Inflammatory macrophage (primary cell): ENCODE data around the gene ACER3.
"Not testable (repeated sequence)": the region's sequence is repeated elsewhere in the genome, so short reads cannot be mapped to it uniquely, and the experiment has no call there.

Experiments used
- DNase-seq, 2 donors: peaks; one replicate each; pipeline ENCODE4 v3.0.0-alpha.2; 2020 to 2022

The ACER3 gene

DNA sequence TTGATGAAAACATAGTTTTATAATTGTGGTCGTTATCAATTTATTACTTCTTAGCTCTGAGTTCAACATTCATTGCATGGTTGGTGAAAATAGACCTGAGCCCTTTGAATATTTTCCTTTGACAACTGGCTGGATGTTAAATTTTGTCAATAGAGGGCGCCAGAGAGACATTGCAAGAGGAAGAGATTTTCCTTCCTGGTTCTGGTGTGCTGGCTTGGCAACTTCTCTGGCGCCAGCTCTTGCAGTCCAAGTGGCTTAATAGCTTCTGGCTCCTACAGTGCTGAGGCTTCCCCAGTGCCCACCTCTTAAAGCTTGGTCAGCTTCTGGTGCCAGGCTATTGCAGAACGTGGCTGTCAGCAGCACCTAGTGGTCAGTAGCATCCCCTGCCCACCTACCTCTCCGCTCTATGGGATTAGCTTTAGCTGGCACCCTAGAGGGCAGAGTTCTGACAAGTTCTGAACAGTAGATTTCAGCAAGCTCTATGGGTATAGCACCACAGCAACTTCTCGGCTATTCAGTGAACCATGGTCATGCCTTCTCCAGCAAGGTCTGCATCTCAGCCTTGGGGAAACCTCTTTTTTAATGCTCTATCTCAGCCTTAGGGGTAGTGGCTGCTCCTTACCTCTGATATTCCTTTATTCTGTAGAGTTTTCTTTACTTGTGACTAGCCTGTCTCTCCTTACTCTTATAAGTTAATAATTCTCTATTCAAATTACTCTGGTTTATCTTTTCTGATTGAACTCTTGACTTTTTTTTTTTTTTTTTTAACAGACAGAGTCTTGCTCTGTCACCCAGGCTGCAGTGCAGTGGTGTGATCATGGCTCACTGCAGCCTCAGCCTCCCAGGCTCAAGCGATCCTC lies 59.4 kb downstream of the ACER3 start:
- DNase-seq: peak; percentile 86 to 89

- no peak for DNase-seq
These were observed 66.4 kb downstream of the ACER3 start for GRCh38 chr11:76927160-76927559.

DNA sequence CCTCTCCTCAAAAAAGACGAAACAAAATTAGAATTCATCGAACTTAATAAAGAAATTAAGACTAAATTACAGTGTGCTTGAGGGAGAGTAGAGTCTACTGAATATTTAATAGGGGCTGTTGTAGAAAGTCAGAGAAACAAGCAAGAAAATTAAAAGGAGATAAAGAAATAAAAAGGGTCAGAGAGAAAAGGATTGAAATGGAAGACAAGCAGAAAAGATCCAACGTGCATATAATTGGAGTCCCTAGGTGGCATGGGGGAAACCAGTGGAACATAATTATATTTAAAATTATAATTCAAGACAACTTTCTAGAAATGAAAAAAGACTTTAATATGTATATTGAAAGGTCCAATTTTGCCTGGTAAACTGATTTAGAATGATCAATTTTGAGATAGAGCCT lies 74.3 kb downstream of the ACER3 start:
- no peak for DNase-seq

- no peak for DNase-seq
These were observed 78.5 kb downstream of the ACER3 start for GRCh38 chr11:76939219-76939631.

GRCh38 chr11:76944225-76944624 lies 83.5 kb downstream of the ACER3 start:
- DNase-seq: no peak

DNA sequence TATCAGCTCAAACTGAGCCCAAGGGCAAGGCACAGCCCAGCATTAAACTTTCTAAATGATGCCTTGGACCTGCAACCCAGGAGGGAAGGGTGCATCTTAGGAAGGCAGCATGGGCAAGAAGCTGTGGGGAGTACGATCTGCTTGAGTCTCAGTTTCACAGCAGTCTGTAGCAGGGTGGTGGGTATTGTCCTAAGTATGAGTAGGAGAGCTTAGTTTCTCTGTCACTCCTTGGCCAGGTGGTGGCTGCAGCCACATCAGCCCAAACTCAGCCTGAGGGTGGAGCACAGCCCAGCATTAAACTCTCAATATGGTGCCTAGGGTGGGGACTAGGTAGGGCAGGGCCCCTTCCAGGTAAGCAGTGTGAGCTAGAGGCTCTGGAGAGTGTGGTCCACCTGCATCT lies 85.5 kb downstream of the ACER3 start:
- DNase-seq: no peak

GRCh38 chr11:76947190-76947589 lies 86.5 kb downstream of the ACER3 start:
- DNase-seq: no peak

- no peak for DNase-seq
These were observed 87.1 kb downstream of the ACER3 start for GRCh38 chr11:76947800-76948199.

DNA sequence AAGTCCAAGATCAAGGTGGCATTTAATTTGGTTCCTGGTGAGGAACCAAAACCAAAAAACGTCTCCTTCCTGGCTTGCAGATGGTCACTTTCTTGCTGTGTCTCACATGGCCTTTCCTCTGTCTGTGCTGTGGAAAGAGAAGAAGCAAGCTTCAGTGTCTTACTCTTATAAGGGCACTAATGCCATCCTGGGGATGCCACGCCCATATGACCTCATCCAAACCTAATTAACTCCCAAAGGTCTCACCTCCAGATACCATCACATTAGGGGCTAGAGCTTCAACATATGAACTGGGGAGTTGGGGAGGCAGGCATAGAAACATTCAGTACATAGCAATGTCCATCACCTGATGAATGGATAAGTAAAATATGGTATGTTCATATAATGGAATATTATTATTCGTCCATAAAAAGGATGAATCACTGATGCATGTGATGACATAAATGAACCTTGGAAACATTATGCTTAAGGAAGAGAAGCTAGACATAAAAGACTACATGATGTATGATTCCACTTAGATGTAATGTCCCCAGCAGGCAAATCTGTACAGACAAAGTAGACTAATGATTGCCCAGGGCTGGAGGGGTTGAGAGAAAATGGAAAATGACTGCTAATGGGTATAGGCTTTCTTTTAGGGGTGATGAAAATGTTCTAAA lies 94.9 kb downstream of the ACER3 start:
- no peak for DNase-seq

- DNase-seq: no peak
These were observed 102.1 kb downstream of the ACER3 start for GRCh38 chr11:76962583-76963416.

GRCh38 chr11:76963417-76964168 lies 102.9 kb downstream of the ACER3 start:
- DNase-seq: not testable (repeated sequence)

DNA sequence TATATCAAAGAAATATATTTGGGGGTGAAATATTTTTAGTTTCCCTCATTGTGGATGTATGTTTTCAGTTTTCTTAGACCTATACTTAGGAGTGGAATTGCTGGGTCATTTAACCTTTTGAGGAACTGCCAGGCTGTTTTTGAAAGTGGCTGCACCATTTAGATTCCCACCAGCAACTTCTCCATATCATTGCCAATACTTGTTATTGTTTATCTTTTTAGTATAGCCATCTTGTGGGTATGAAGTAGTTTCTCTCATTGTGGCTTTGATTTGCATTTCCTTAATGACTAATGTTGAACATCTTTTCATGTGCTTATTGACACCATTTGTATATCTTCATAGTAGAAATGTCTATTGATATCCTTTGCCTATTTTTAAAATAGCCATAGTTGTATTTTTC lies 111.3 kb downstream of the ACER3 start:
- DNase-seq: no peak

DNA sequence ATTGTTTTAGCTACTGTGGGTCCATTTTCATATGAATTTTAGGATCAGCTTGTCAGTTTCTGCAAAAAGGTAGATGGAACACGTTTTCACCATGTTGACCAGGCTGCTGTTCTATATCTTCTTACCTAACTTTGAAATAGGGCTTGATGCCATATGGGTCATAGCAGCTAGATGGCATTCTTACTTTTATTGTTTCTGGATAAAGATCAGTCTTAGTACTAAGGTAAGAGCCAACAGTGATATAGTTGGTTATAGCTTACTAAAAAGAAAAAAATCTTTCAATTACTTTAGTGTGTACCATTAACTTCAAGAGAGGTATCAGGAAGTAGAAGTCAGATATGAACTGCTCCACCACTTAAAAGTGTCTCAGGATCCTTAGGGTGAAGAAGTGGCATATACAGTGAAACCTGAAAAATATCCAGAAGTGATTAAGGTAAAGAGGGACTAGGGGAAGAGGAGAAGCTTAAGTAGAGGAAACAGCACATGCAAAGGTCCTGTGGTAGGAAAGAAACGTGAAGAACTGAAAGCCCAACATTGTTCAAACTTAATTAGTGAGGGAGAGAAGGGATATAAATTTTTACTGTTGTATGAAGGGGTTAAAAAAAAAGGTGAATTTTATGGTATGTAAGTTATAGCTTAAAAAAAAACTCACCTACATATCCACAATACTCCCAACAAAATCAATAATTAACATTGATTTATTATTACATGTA lies 113.6 kb downstream of the ACER3 start:
- DNase-seq: no peak

DNA sequence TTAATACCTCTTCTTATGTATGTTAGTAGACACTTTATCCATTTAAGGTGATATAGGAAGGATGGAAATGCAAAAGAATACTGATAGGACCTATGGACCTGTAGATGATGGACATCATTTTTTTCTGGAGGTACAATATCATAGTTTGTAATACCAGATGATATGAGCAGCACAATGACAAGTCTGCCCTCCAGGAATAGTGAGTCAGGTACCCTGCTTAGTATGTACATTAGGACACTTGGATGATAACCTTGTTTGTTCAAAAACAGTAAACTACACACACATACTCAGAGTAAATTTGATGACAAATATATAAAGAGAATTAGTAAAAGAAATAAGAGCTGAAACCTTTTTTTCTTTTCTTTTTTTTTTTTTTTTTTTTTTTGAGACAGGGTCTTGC lies 114.8 kb downstream of the ACER3 start:
- no peak for DNase-seq

- no peak for DNase-seq
These were observed 117.1 kb downstream of the ACER3 start for GRCh38 chr11:76977791-76978190.

- DNase-seq: no peak
These were observed 117.5 kb downstream of the ACER3 start for GRCh38 chr11:76978239-76978638.

DNA sequence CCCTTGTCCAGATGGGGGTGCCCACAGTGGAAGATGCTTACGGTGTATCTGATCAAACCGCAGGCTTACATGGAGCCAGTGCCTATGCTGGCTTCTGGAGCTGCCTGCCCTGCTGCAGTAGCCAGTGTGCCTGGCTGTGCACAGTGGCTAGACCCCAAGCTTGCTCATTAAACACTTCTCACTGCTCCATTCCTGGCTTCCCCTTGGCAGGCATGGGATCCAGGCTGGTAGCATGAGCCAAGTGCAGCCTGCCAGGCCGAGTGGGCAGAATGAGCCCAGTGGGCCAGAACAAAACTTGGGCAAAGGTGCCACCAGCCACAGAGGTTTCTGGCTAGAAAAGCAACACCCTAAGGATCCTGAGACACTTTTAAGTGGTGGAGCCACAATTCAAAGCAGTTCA lies 118.1 kb downstream of the ACER3 start:
- DNase-seq: no peak

DNA sequence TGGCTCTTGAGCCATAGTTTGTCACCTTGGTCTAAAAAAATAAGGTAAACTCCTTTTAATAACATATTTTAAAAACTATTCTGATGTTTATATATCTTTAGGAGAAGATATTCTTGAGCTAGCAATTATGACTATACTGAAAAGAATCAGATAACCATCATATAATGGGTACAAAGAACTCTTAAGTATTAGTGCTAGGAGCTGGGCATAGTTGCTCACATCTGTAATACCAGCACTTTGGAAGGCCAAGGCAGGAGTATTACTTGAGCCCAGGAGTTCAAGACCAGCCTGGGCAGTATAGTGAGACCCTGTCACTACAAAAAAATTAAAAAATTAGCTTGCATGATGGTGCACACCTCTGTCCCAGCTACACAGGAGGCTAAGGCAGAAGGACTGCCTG lies 119.5 kb downstream of the ACER3 start:
- DNase-seq: no peak

DNA sequence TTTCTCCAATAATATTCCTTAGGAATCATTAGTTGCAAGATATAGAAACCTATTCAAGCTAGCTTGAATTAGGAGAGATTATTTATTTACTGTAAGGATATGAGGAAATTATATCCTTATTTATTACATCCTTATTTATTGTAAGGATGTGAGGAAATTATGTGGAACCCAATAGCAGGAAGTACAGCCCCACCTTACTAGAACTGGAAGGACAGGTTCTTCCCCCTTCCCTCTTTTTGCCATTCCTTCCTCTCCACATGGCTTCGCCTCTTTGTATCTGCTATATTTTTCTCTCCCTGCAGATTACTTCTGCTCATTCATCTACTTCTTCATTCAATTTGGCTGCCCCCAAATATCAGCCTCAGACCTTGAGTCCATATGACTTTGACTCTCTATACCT lies 124.0 kb downstream of the ACER3 start:
- no peak for DNase-seq

GRCh38 chr11:76987203-76987602 lies 126.5 kb downstream of the ACER3 start:
- DNase-seq: no peak

DNA sequence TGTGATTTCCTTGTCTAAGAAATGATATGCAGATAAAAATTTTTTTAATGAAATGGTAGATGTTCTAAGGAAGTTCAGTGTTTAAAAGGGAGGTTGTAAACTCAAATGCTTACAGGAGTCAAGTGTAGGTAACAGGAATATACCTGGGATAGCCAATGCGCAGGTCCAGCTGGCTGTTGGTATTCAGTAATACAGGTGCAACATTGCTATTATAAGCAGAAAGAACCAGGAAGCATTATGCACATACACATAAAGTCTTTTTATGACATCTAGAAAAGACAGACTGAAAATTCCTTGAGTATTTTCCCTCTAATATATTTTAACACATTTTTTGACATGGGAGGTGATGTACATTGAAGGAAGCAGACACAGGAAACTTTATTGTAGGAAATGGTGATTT lies 129.9 kb downstream of the ACER3 start:
- no peak for DNase-seq

- no peak for DNase-seq
These were observed 134.4 kb downstream of the ACER3 start for GRCh38 chr11:76995081-76995576.
